ENCODE results near the gene SLC9C2. TPM values are rescaled to one million over a fixed set of nuclear protein-coding genes. Genes with fewer than 3 reads are reported as not detected.

The SLC9C2 gene
- 0.03 TPM in 1 of 2 replicates, not detected in the other for total RNA-seq

DNA sequence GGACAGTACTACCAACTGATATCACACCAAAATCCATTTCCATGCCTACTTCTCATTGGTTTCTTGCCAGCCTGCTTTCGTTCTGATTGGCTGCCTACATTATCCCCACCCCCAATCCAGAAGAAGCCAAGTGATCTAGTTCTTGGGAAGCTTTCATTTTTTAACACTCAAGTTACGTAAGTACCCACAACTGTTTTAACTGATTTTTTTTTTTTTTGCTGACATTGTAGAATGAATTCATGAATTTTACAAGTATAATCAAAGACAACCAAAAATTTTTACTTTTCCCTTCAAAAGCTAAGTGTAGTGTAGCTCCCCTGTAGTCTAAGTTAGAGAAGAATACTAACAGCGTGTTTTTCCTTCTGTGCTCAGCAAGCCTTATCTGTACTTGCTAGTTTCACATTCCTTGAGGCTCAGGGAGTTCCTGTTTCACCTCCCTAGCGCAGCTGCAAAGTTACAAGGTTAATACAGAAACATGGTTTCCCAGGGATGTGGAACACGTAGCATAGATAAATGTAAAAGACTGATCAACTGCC, at the start of gene SLC9C2:
Gene SLC9C2, minus strand, starts transcription at position 17 of the 536 bp plus-strand sequence. CDS start 1,296 bp downstream, outside the sequence.

GRCh38 chr1:173635116-173635515, 32.2 kb upstream of the SLC9C2 start, which contains the start of gene TEX50:
Gene TEX50 (plus strand): TSS chr1:173635338. CDS start chr1:173635522, 184 bp downstream.

GRCh38 chr1:173477286-173478093, 125.4 kb downstream of the SLC9C2 start, which contains the start of gene PRDX6:
Gene PRDX6 (plus strand): TSS chr1:173477335. CDS start chr1:173477398, 63 bp downstream.

Other genes with a start within 250 kb of the SLC9C2 start
- gene PRDX6, start 125.7 kb downstream of the SLC9C2 start, total RNA-seq, result 161 and 215 TPM in 2 replicates
- not detected in 2 replicates for gene TEX50, start 32.3 kb upstream of the SLC9C2 start, total RNA-seq
- gene ANKRD45, start 66.8 kb upstream of the SLC9C2 start, total RNA-seq, result 0.07 TPM in 1 of 2 replicates, not detected in the other
- 35.7 and 43.1 TPM in 2 replicates for gene KLHL20, start 111.9 kb upstream of the SLC9C2 start, total RNA-seq
- gene DARS2, start 221.6 kb upstream of the SLC9C2 start, total RNA-seq, result 13.9 and 15.8 TPM in 2 replicates
- gene CENPL, start 221.8 kb upstream of the SLC9C2 start, total RNA-seq, result 9.5 and 12.5 TPM in 2 replicates